Activated CD4-positive, alpha-beta T cell treated with anti-CD3 and anti-CD28 coated beads for 24 hours (primary cell): ENCODE results near the gene SMAD9.
"Not testable (repeated sequence)": the region's sequence is repeated elsewhere in the genome, so short reads cannot be mapped to it uniquely, and the experiment has no call there.

Experiments
- DNase-seq, 2 donors: peaks; one replicate each; pipeline ENCODE4 v3.0.0-alpha.2; 2020; ENCODE audit warnings: low read depth in 2 of 2

SMAD9 gene

GRCh38 chr13:36912369-36912768 lies 7.7 kb downstream of the SMAD9 start:
- DNase-seq, result no peak

DNA sequence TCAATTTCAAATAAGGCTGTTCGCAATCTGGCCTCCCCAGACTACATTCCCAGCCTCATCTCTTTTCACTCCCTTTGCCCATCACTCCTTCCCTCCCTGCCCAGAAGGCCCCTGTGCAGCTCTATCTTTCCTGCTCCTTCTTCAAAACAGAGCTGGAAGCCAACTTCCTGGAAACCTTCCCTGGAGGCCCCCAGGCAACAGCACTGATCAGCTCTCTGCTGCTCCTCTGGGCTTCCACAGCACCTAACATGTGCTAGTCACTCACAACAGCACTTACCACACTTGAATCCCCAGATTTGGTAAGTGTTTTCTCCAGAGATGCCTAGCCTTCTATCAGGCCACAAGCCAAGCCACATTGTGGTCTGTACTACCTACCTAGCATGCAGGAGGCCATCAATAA lies 9.5 kb downstream of the SMAD9 start:
- DNase-seq, result no peak

DNA sequence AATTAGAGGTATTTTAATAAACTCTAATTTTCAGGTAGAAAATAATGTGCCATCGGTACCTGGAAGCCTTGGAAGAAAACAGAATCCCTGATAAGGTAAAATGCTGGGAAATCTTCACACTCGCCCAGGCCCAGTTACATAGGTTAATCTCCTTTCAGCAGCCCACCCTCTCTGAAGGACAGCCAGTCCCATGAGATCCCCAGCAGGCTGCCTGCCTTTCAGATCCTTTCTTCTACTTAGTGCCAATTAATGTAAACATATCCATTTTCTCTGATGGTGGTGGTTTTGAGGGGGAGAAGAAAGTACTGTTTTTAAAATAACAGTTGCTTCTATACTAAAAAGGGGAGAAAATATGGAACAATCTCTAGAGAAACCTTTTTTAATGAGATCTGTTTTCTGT lies 12.2 kb downstream of the SMAD9 start:
- DNase-seq, result no peak

DNA sequence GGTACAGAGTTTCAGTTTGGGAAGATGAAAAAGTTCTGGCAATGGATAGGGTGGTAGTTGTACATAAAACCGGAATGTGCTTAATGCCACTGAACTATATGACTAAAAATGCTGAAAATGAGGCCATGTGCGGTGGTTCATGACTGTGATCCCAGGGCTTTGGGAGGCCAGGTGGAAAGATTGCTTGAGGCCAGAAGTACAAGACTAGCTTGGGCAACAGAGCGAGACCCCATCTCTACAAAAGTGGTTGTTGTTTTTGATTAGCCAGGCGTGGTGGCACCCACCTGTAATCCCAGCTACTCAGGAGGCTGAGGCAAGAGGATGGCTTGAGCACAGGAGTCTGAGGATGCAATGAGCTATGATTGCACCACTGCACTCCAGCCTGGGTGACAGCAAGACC lies 12.8 kb downstream of the SMAD9 start:
- DNase-seq, result no peak

GRCh38 chr13:36905944-36906343 lies 14.1 kb downstream of the SMAD9 start:
- DNase-seq, result no peak

- DNase-seq, result no peak
Measured at GRCh38 chr13:36903925-36904595, 16.0 kb downstream of the SMAD9 start.

DNA sequence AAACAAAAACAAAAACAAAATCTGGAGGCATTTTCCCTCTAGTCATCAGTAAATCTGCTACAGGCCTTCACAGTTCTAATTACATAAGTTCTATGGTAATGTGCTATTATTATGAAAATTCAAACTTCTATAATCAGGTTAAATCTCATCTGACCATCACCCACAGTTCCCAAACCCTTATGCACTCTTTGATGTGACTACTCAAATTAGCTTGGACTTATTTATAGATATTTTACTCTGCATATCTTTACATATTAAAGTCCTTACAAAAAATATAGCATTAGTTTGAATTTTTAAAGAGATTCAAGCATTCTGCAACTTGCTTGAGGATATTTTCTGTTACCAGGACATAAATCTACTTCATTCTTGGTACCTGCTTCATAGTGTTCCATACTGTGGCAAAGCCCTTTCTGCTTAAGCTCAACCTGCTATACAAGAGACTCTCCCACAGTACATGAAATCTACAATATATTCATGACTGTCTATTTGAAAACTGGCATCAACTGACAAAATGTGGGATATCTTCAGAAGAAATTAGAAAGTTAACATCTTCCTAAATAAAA lies 22.9 kb downstream of the SMAD9 start:
- no peak for DNase-seq

DNA sequence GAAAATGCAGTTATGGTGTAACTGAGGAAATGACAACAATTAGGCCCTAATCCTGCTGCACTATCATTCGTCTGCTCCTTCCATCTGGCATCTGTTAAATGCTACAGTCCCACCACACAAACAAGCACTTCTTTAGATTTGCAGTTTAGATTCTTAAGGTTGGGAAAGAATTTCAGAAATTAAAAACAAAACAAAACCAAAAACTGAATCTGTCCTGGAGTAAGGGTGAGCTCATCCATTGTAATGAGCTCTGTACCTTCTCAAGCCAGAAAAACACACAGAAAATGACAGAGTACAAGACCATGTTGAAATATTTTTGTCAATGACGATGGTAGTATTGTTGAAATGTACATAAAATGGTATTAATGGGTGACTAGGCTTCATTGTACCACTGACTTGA lies 28.3 kb downstream of the SMAD9 start:
- no peak for DNase-seq

DNA sequence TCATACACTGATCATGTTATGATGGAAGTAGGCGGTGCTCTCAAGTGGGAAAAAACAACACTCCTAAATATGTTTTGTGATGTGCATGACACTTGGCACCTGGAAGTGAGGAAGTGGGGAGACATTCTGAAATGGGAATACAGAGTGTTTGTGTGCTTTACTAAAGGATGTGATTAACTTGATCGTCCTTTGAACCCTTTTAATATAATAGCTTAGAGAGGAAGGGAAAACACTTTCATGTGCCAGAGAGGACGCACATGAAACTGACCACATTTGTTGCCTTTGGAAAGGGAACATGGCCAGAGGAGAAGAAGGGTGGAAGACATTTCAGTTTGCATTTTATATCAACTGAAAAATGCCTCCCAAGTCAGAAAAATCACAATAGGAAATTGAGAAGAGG lies 31.4 kb downstream of the SMAD9 start:
- DNase-seq, result no peak

- no peak for DNase-seq
Measured at GRCh38 chr13:36887758-36888521, 32.1 kb downstream of the SMAD9 start.

DNA sequence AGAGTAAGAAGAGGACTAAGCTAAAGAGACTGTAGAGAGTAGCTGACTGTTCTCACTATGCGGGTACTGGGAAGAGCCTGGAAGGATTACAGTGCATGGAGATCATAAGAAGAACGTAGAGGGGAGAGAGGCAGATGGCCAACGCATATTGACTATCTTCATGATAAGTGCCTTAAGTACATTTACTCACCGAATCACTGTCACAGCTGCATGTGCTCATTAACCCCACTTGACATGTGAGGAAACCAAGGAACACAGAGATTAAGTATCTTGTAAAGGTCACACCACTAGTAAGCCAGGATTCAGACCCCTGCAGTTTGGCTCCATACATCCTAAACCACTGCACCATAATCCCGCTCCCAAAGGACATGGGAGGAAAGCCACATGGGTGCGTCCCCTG lies 34.1 kb downstream of the SMAD9 start:
- DNase-seq, result no peak

GRCh38 chr13:36884235-36884634 lies 35.8 kb downstream of the SMAD9 start:
- no peak for DNase-seq

DNA sequence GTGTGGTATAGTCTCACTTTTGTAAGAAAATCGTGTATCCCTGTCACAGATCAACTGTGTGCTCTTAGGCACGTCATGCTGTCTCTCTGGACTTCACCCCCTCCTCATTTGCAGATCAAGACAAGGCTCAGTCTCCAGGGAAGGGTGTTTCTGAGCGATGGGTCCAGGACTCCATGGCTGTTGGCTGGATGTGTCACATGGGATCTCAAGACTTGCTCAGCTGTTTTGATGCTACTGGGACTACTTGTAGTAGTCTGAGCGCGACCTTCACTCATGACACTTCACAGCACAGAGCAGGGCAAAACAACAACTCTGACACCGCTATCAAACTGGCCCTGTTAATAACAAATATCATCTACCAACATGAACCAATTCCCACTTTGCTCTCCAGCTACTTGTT lies 36.2 kb downstream of the SMAD9 start:
- no peak for DNase-seq

DNA sequence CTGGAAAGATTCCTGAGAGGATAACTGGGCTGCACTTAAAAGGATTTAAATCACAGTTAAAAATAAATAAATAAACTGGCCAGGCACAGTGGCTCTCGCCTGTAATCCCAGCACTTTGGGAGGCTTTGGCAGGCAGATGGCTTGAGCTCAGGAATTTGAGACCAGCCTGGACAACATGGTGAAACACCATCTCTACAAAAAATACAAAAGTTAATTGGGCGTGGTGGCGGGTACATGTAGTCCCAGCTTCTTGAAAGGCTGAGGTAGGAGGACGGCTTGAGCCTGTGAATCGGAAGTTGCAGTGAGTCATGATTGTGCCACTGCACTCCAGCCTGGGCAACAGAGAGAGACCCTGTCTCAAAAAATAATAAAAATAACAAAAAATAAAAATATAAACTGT lies 36.6 kb downstream of the SMAD9 start:
- not testable (repeated sequence) for DNase-seq

GRCh38 chr13:36882829-36883390 lies 37.1 kb downstream of the SMAD9 start:
- DNase-seq, result no peak

DNA sequence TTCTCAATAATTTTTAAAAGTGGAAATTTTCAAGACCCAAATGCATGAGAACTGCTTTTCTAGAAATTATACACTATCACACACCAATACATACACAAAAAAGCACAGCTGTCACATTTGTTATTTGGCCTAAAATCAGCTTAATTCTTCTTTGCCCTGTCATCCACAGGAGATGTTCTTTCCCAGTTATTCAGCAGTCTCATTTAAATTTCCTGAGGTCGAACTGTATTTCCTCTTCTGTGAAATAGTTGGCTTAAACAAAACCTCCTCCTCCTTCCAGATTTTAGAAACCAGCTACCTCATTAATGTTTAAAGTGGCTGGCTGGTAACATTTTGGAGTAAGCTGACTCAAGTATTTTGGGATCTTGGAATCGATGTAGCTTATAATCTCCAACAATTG lies 39.1 kb downstream of the SMAD9 start:
- no peak for DNase-seq

- no peak for DNase-seq
Measured at GRCh38 chr13:36879218-36879938, 40.7 kb downstream of the SMAD9 start.

DNA sequence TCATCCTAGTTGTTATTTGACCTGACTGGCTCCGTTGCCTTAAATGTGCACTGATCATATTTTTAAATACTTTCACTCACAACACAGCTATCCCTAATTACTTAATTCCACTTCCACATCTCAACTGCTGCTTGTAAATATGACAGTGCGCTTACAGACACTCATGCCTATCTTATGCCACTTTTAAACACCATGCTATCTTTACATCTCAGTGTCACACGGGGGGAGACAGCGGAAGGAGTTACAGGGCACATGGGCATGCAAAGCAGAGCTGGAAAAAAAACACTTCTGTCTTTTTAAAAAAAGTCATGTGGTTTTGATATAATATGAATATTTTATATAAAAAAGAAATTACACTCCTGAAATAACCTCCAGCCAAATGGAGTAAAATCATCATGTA lies 44.1 kb downstream of the SMAD9 start:
- DNase-seq, result no peak

DNA sequence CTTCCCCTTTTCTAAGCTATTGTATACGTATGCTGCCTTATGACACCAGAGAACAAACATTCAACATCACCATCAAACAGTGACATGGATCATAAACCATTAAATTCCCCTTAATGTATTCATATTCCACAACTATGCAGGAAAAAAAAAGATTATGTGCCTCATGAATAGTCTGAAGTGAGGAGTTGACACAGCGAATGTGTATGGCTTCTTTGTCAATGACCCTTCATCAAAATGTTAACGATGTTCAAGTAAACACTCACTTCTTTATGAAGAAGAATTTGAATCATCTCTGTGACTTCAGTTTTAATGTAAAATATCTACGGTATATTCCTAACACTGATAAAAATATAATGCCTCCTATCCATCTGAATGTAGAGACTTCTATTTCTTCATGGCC lies 44.6 kb downstream of the SMAD9 start:
- no peak for DNase-seq

GRCh38 chr13:36872621-36873020 lies 47.4 kb downstream of the SMAD9 start:
- no peak for DNase-seq

- no peak for DNase-seq
Measured at GRCh38 chr13:36870050-36870692, 49.9 kb downstream of the SMAD9 start.

DNA sequence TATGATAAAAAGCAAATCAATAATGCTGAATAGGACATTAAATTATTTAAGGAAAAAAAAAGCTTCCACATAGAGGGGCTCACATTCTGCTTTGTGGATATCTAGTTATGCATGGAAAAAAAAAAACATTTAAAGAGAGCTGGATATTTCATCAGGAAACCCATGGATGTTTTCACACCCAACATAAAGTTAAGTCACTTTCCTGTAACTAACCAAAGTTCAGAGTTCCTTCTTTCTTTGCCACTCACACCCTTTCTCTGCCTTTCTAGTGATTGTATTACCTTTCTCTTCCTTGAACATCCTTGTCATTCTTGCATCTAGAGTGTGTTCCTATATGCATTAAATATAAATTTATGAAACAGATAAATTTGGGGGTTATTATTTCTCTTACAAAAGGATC lies 53.8 kb downstream of the SMAD9 start:
- DNase-seq, result no peak
